Endothelial cell of umbilical vein (primary cell): Measurements from ENCODE around the gene OSBPL8. TPM values are rescaled to one million over a fixed set of nuclear protein-coding genes. Genes with fewer than 3 reads are reported as not detected.

ENCODE experiments used
- BruUV-seq: library from RNA; stranded (reverse); fragments of 400-500 nt; replicated peaks from 2 replicates; lab custom pipeline; 2021; lab: Mats Ljungman, UMichigan
- CTCF ChIA-PET: fragments of 300-600, 350-600 bp; sonication (Branson Sonifier 250); formaldehyde crosslinking; loops from one replicate; lab custom pipeline; 2021; ENCODE audit warnings: antibody characterized with exemption, inconsistent platforms; lab: Charles Lee
- POLR2A ChIA-PET: fragments of 300-600, 350-600 bp; sonication (Branson Sonifier 250); formaldehyde crosslinking; loops from one replicate; lab custom pipeline; 2021; ENCODE audit warnings: antibody characterized with exemption, inconsistent platforms; lab: Charles Lee
- DNase-seq: peaks from one replicate; pipeline ENCODE4 v3.0.0-alpha.2; 2011; ENCODE audit warnings: low read depth, low spot score
- FAIRE-seq: peaks from 2 replicates; lab custom pipeline; 2011; peaks lifted over from hg19 to GRCh38; lab: Jason Lieb, UNC
- H2AFZ ChIP-seq: 2 replicates; pipeline ENCODE4 v1.6.0; 2012; ENCODE audit warnings: low read depth, low read length, control low read depth, inconsistent platforms
- H3K27ac ChIP-seq: 2 replicates; pipeline ENCODE4 v1.5.1; 2011; ENCODE audit warnings: low read depth, mild to moderate bottlenecking, control low read depth, low read length, moderate library complexity; ENCODE audit not compliant: insufficient read depth
- H3K27me3 ChIP-seq, 2 experiments: 2 replicates each; pipeline versions ENCODE4 v1.6.0 to v1.6.1; 2011; ENCODE audit warnings: low read length in 2 of 2, mixed read lengths in 1 of 2; ENCODE audit not compliant: control insufficient read depth in 2 of 2, insufficient read depth in 2 of 2
- H3K36me3 ChIP-seq, 2 experiments: 2 replicates in 1 of 2; 3 replicates in 1 of 2; pipeline ENCODE4 v1.5.1; 2011; ENCODE audit warnings: low read length in 2 of 2, mild to moderate bottlenecking in 1 of 2, moderate library complexity in 1 of 2; ENCODE audit not compliant: control insufficient read depth in 2 of 2, insufficient read depth in 2 of 2; ENCODE audit errors: extremely low read depth in 1 of 2
- H3K4me1 ChIP-seq: 3 replicates; pipeline ENCODE4 v1.5.1; 2011; ENCODE audit warnings: mild to moderate bottlenecking, low read length; ENCODE audit not compliant: control insufficient read depth, insufficient read depth; ENCODE audit errors: extremely low read depth
- H3K4me2 ChIP-seq: 2 replicates; pipeline ENCODE4 v1.6.1; 2011; ENCODE audit warnings: low read length, control low read depth, mixed read lengths; ENCODE audit not compliant: insufficient read depth
- H3K4me3 ChIP-seq, 3 experiments: fragments of 200-600 bp in 1 of 3; sonication (generic), shearing (Covaris generic) in 1 of 3; replicated peaks in 1 of 3; 2 replicates each; pipeline ENCODE4 v1.5.1; 2011 to 2016; ENCODE audit warnings: control low read depth in 3 of 3, low read length in 3 of 3, mild to moderate bottlenecking in 2 of 3, inconsistent platforms in 1 of 3, low read depth in 1 of 3, moderate library complexity in 1 of 3; ENCODE audit not compliant: insufficient read depth in 1 of 3
- H3K79me2 ChIP-seq: 2 replicates; pipeline ENCODE4 v1.6.0; 2012; ENCODE audit warnings: low read length, inconsistent platforms; ENCODE audit not compliant: control insufficient read depth, insufficient read depth
- H3K9ac ChIP-seq: replicated peaks from 2 replicates; pipeline ENCODE3; 2011; ENCODE audit warnings: low read length, control low read depth; ENCODE audit not compliant: insufficient read depth; ENCODE audit errors: extremely low read depth
- H3K9me1 ChIP-seq: replicated peaks from 3 replicates; pipeline ENCODE4 v1.6.0; 2011; ENCODE audit warnings: mild to moderate bottlenecking, low read length; ENCODE audit not compliant: control insufficient read depth, insufficient read depth; ENCODE audit errors: extremely low read depth
- H3K9me3 ChIP-seq: replicated peaks from 2 replicates; pipeline ENCODE4 v1.5.1; 2012; ENCODE audit warnings: low read length, inconsistent platforms; ENCODE audit not compliant: control insufficient read depth, insufficient read depth
- H4K20me1 ChIP-seq: replicated peaks from 2 replicates; pipeline ENCODE3; 2011; ENCODE audit warnings: mild to moderate bottlenecking, low read length; ENCODE audit not compliant: control insufficient read depth, insufficient read depth; ENCODE audit errors: extremely low read depth
- EZH2 ChIP-seq: IDR thresholded peaks from 2 replicates; pipeline ENCODE4 v1.6.1; 2012; ENCODE audit warnings: borderline replicate concordance, low read depth, mild to moderate bottlenecking, moderate library complexity, low read length, inconsistent platforms; ENCODE audit not compliant: severe bottlenecking
- GATA2 ChIP-seq: IDR thresholded peaks from 2 replicates; pipeline ENCODE4 v1.7.0; 2011; ENCODE audit warnings: low read depth, mild to moderate bottlenecking, moderate library complexity, mixed read lengths, low read length; ENCODE audit not compliant: insufficient read length, insufficient read depth
- JUN ChIP-seq: IDR thresholded peaks from 2 replicates; pipeline ENCODE4 v1.6.1; 2011; ENCODE audit warnings: borderline replicate concordance, low read depth; ENCODE audit not compliant: insufficient read length, insufficient read depth
- MYC ChIP-seq: IDR thresholded peaks from one replicate; pipeline ENCODE4 v1.6.1; 2011; ENCODE audit warnings: mild to moderate bottlenecking, low read depth, low read length
- POLR2A ChIP-seq: IDR thresholded peaks from 2 replicates; pipeline ENCODE4 v1.6.1; 2012; ENCODE audit warnings: low read depth, mild to moderate bottlenecking, control low read depth, low read length
- dilution Hi-C: fragments of 300-500 bp; cut with MboI; formaldehyde crosslinking; loops from one replicate; pipeline ENCODE4 v1.15.0; 2019; ENCODE audit warnings: low sequenced_read_pairs; ENCODE audit not compliant: extremely low pct_ligation_motif_present
- intact Hi-C: fragments of 100-400 bp; cut with micrococcal nuclease; formaldehyde crosslinking; loops from one replicate; pipeline ENCODE4 v1.10.0; 2022
- polyA plus RNA-seq, 4 experiments: library from polyadenylated mRNA; depleted of rRNA in 3 of 4; stranded (reverse) in 3 of 4; unstranded in 1 of 4; fragments of >200 nt; gene quantifications; 2 replicates each; pipeline versions ENCODE4 v1.2.1 to v1.2.3, GENCODE V29; 2011 to 2012; ENCODE audit warnings: missing spikeins in 1 of 4
- total RNA-seq: library from RNA; stranded (reverse); gene quantifications from 2 replicates; pipeline ENCODE4 v1.2.3, GENCODE V29; 2021
- TF ChIP-seq, protein P1 (sequence below), 2 donors: IDR thresholded peaks; 1 replicate in 1 of 2; 2 replicates in 1 of 2; pipeline ENCODE4 v1.5.1; 2011; ENCODE audit warnings: low read length in 2 of 2, mild to moderate bottlenecking in 2 of 2, moderate library complexity in 2 of 2, control low read depth in 1 of 2, inconsistent platforms in 1 of 2, low read depth in 1 of 2; ENCODE audit not compliant: insufficient read depth in 1 of 2; ENCODE audit errors: extremely low read depth in 1 of 2

OSBPL8 gene
- total and polyA plus RNA-seq, 2 donors (not counting 3 experiments of a cell fraction or from before 2014, with no cell fraction given), result 10.3 to 47.6 TPM

DNA sequence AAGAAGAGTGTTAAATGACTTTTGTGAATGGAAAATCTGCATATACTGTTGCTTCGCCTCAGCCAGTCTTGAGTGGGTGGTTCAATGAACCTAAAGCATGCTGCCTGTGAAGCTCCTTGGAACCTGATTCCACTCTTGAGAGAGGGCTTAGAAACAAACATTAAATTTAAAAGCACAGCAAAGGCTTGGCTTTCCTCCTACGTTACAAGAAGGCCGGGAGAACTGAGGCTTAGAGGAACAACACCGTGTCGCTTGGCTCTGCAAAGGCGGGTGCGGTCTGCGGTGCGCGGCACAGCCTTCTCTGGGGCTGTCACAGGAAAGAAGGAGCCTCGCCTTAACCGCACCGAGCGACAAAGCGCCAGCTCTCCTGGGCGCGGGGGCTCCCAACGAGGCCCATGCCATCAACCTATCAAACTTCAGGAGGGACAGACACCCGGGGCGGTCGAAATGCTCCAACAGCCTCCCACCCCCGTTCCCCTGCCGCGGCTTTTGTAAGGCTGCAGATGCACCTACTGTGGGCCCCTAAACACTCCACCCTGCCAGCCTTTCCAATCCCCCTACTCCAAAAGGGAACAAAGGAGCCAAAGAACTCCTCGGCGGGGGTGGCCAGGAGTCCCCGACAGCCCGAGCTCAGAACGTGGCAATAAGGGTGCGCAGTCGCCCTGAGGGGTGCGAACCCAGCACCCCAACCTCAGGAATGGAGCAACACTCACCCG, 729 bp downstream of the OSBPL8 start:
- H3K36me3 ChIP-seq, result no peaks in the 10 kb centered on the region
- dilution Hi-C loops (no loop called here), intact Hi-C loops (loop anchor here (1.0 to 5.0 kb wide), 6 partner anchors 40 to 1048 kb away; partner anchors contain the start of genes BBS10, KRR1, NAP1L1 and ZDHHC17)
- H3K4me2 ChIP-seq, result peak overlapping the region; percentile 99
- ChIA-PET POLR2A (interaction anchor here (1.1 kb wide), 1 partner anchor 8 kb away, joined by 3 read pairs; no protein-coding TSS in a partner anchor), CTCF (interaction anchor here (1.0 to 3.7 kb wide), 3 partner anchors 8 to 103 kb away, joined by 3 to 25 read pairs (median 11); no protein-coding TSS in a partner anchor)
- no peaks in the 10 kb centered on the region for H3K27me3 ChIP-seq
- peak overlapping the region; percentile 87 for H3K9ac ChIP-seq
- H2AFZ ChIP-seq, result peak overlapping the region; percentile 92
- peak overlapping the region; percentile 83 to 95 (median 88) for H3K4me3 ChIP-seq
- H4K20me1 ChIP-seq, result no peaks in the 10 kb centered on the region
- H3K4me1 ChIP-seq, result peaks cover 27% of the 10 kb centered on the region
- BruUV-seq, result no TSS peak
- no peaks in the 10 kb centered on the region for H3K9me3 ChIP-seq
- FAIRE-seq (peak; percentile 28), DNase-seq (peak; percentile 60)
- H3K27ac ChIP-seq, result peak overlapping the region; percentile 84
- H3K79me2 ChIP-seq, result peaks cover 26% of the 10 kb centered on the region
- H3K9me1 ChIP-seq, result no peaks in the 10 kb centered on the region
- TF ChIP-seq, protein P1, sequence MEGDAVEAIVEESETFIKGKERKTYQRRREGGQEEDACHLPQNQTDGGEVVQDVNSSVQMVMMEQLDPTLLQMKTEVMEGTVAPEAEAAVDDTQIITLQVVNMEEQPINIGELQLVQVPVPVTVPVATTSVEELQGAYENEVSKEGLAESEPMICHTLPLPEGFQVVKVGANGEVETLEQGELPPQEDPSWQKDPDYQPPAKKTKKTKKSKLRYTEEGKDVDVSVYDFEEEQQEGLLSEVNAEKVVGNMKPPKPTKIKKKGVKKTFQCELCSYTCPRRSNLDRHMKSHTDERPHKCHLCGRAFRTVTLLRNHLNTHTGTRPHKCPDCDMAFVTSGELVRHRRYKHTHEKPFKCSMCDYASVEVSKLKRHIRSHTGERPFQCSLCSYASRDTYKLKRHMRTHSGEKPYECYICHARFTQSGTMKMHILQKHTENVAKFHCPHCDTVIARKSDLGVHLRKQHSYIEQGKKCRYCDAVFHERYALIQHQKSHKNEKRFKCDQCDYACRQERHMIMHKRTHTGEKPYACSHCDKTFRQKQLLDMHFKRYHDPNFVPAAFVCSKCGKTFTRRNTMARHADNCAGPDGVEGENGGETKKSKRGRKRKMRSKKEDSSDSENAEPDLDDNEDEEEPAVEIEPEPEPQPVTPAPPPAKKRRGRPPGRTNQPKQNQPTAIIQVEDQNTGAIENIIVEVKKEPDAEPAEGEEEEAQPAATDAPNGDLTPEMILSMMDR (IDR thresholded peaks at IDR 0.05; ENCODE audit: extremely low read depth in 1 of 2, insufficient read depth in 1 of 2, low read depth in 1 of 2, low read length in 2 of 2), result no peak
- TF ChIP-seq MYC (no peak), EZH2 (no peak), GATA2 (no peak), JUN (no peak), POLR2A (no peak)
